Measurements from ENCODE around the gene TPPP2.

DNA sequence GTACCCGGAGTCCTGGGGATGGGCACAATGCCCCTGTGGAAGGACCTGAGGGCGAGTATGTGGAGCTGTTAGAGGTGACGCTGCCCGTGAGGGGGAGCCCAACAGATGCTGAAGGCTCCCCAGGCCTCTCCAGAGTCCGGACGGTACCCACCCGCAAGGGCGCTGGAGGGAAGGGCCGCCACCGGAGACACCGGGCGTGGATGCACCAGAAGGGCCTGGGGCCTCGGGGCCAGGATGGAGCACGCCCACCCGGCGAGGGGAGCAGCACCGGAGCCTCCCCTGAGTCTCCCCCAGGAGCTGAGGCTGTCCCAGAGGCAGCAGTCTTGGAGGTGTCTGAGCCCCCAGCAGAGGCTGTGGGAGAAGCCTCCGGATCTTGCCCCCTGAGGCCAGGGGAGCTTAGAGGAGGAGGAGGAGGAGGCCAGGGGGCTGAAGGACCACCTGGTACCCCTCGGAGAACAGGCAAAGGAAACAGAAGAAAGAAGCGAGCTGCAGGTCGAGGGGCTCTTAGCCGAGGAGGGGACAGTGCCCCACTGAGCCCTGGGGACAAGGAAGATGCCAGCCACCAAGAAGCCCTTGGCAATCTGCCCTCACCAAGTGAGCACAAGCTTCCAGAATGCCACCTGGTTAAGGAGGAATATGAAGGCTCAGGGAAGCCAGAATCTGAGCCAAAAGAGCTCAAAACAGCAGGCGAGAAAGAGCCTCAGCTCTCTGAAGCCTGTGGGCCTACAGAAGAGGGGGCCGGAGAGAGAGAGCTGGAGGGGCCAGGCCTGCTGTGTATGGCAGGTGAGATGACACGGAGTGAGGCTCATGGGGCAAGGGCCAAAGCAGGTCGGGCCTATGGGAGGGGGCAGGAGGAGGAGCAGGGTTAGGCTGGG lies 44.6 kb downstream of the TPPP2 start:
- TF ChIP-seq, protein P1, sequence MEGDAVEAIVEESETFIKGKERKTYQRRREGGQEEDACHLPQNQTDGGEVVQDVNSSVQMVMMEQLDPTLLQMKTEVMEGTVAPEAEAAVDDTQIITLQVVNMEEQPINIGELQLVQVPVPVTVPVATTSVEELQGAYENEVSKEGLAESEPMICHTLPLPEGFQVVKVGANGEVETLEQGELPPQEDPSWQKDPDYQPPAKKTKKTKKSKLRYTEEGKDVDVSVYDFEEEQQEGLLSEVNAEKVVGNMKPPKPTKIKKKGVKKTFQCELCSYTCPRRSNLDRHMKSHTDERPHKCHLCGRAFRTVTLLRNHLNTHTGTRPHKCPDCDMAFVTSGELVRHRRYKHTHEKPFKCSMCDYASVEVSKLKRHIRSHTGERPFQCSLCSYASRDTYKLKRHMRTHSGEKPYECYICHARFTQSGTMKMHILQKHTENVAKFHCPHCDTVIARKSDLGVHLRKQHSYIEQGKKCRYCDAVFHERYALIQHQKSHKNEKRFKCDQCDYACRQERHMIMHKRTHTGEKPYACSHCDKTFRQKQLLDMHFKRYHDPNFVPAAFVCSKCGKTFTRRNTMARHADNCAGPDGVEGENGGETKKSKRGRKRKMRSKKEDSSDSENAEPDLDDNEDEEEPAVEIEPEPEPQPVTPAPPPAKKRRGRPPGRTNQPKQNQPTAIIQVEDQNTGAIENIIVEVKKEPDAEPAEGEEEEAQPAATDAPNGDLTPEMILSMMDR (IDR thresholded peaks at IDR 0.05), result no peak
- TF ChIP-seq POLR2AphosphoS5 (IDR thresholded peaks at IDR 0.05) (no peak), POLR2A (IDR thresholded peaks at IDR 0.05) (no peak)
